Activated CD4-positive, alpha-beta T cell treated with anti-CD3 and anti-CD28 coated beads, Interleukin-2, Interleukin-4, amounts not matched to agents 100 ng/mL and 50 ng/mL, durations not matched to agents 16 hours and 8 hours (primary cell): ENCODE data around the gene CELF4.

Experiments used
- DNase-seq: peaks from one replicate; pipeline ENCODE4 v3.0.0-alpha.2; 2020; ENCODE audit warnings: low spot score

The CELF4 gene

DNA sequence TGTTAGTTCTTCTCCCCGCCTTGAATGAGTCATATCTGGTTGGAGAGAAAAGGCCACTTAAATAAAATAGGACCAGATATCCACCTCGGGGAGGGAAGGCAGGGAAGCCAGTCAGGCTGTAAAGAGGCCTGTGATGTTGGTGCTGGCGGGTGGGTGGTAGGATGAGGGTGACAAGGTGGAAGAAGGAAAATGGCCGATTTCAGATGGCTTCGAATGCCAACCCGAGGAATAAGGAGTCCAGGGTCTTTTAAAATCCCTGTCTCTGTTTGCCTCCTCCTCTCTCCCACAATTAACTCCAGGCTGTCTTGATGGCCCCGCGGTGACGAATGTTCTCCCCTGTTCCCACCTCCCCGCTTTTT is 41.5 kb downstream of the CELF4 start:
- DNase-seq = no peak

DNA sequence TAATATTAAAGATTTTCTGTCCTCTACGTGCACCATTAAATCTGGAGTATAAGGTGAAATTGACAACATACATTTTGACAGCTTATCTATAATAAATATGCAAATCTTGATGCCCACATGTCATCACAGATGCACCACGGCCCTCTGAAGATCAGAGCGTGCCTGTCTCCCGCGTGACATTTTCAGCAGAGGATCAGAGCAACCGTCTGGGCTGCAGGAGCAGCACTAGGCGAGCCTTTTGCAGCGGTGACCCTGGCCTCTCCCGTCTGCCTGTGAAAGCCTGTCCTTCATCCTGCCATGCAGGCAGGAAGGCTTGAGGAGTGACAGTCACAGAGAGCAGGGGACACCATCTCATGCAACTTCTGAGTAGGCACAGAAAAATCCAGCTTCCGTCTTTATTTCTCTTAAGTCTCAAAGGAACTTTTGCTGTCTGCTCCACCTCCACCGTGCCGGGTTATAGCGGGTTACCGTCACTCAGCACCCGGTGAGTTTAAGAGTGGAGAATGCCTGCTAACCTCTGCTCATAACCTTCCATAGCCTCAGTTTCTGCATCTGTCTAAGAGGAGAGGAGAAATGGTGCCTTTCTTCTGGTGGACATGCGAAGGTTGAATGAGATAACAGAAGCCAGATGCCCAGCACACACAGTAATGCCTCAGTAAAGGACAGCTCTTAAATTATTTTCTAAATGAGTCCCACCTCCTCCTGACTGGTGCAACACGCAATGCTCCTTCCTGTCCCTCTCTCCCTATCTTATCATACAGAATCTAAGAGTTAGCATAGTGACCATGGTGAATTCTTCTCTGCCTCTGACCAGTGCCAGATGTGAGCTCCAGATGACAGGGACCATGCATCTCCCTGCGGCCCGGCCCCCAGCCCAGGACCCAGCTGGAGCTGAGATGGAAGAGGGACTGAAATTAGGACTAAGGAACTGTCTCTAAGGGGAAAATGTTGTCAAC is 43.8 kb downstream of the CELF4 start:
- DNase-seq = no peak

DNA sequence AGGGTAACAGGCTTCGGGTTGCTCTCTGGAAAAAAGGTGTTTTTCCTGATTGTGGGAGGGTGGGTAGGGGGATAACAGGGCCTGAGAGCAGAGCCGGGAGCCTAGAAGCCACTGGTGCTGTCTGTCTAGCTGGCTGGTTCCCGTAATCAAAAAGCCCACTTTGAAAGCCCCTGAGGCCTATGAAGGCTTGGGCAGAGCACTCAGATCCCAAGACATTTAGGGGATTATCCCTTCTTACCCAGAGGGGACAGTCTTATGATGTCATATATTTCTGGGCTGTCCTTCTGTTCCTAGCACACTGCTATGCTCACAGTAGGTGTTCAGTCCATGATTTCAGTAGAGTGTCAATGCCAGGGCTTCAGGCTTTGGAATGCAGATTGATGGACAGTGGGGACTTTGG is 45.1 kb downstream of the CELF4 start:
- DNase-seq = no peak

DNA sequence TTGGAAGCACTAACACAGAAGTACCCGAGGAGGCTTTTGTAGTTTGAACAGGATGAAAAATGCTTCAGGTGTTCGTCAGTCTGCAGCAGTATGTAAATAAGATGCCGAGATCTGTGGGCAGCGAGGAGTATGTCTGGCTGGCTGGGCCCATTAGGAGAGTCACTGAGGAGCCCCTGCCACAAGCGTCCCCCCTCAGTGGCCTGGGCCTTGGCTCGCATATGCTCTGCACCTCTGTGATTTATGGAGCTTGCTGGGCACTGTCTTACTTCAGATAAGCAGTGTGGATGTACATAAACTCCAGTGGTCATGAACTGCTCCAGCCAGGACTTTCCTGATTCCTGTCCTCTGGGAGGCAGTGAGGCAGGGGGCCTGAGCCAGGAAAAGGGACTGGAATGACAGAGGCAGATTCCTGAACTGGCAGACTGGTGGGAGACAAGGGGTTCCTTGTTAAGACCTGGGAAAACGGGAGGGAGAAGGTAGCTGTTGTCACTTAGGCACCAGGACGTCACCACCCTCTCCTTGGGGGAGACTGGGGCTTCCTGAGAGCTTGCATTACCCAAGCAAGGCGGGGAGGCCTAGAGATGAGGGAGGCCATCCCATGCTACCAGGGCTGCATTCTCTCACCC is 46.0 kb downstream of the CELF4 start:
- no peak for DNase-seq

DNA sequence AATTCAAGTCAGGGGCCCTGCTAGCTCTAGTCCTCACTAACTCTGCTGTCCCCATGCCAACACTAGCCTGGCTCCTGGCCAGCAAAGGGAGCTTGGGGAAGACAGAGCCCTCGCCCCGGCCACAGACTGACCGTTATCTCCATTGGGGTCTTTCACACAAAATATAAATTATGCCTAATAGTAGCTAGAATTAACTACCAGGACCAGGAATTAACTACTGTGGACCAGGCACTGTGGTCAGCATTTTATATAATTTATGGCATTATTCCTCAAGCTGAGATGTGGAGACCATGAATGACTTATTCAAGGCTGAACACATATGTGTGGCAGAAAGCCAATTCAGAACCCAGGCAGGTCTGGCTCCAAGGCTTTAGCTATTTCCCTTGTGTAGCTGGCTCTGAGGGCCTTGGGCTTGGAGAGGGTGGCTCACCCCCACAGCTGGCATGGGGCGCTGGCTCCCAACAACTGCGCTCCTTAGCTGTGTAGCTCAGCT is 49.2 kb downstream of the CELF4 start:
- no peak for DNase-seq

DNA sequence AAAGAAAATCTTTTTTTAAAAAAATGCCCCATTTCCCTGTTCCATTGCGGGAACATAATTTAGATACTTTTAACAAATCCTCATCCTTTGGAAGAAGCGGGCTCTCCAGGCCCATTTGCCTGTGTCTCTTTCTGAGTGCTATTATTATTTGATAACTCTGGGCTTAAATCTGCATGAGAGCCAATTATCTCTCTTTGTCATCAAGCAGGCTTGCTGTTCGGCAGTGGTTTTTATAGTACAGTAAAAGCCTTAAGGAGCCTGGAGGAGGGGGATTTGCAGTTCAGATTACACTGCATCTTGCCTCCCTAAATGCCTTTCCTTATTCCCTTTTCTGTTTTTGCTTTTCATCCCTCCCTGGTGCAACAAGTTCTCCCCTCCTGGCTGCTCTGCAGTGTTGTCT is 50.6 kb downstream of the CELF4 start:
- no peak for DNase-seq

DNA sequence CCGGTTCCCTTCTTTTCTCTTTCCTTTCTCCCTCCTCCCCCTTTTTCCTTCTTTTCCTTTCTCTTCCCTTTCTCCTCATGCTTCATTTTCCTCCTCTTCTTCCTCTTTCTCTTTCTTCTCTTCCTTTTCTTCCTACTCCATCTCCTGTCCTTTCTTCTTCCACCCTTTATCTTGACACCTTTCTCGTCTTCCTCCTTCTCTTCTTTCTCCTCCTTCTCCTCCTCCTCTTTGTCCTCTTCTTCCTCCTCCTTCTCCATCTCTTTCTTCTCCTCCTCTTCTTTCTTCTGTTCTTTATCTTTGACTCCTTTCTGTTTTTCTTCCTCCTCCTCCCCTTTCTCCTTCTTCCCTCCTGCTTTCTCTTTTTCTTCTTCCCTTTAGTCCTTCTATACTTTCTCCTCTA is 53.2 kb downstream of the CELF4 start:
- no peak for DNase-seq

DNA sequence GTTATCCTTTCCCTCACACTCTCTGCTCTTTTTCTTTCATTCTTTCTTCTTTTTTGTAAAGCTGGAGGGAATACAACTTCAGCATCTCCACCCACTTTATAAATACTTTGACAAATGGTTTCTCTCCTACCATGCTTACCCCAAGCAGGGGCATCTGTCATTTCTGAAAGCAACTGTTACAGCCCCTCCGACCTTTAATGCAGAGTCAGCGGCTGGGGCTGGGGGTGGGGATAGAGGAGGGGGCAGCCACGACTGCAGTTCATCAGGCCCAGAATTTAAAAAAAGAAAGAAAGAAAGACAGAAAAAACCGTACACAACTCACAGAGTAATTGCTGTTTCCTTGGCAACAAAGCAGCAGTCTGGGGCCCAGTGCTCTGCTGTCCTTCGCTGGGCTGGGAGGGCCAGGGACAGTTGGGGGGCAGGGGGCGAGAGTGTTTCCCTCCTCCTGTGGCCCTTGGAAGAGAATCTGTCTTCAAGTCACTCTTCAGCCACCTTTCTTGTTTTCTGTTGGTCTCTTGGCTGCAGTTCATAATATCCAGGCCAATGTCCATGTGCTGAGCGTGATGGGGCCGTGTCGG is 53.8 kb downstream of the CELF4 start:
- no peak for DNase-seq

DNA sequence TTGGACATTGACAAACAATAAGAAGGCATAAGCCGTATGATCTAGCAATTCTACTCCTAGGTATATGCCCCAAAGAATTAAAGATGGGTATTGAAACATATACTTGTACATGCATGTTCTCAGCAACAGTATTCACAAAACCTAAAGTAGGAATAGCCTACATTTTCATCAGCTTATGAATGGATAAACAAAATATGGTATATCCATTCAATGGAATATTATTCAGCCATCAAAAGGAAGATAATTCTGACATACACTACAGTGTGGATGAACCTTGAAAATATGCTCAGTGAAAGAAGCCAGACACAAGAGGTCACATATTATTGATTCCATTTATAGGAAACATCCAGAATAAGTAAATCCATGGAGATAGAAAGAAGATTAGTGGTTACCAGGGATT is 56.0 kb downstream of the CELF4 start:
- no peak for DNase-seq

DNA sequence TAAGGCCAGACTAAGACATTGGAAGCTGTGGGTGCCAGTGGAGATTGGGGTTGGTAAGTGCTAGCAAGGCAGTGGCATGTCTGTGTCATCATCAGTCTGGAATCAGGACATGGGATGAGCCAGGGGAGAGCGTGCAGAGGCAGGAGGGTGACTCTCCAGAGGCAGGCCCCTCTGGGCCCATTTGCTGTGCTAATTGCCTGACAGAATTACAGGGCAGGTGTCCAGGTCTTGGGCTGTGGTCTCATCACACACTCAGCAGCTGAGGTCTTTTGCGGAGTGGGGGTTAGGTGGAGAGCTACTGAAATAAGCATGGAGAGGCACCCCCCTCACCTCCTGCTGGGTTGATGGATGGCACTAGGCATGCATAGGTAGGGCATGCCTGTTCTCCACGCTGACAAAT is 57.4 kb downstream of the CELF4 start:
- no peak for DNase-seq

DNA sequence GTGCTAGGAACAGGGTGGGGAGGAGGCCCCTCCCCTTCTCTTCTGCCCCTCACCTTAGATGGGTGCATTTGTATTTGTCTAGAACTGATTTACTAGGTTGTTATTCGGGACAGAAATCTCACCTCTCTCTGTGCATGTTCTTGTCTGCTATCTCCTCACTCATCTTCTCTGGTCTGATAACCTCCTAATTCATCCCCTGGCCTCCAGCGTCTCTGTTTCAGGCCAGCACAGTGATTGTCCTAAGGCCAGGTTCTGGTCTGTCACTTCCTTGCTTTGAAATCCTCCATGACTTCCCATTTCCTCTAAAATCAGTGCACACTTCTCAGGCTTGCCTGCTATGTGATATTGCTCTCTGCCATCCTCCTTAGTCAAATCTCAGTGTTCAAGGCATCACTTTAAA is 58.4 kb downstream of the CELF4 start:
- no peak for DNase-seq

DNA sequence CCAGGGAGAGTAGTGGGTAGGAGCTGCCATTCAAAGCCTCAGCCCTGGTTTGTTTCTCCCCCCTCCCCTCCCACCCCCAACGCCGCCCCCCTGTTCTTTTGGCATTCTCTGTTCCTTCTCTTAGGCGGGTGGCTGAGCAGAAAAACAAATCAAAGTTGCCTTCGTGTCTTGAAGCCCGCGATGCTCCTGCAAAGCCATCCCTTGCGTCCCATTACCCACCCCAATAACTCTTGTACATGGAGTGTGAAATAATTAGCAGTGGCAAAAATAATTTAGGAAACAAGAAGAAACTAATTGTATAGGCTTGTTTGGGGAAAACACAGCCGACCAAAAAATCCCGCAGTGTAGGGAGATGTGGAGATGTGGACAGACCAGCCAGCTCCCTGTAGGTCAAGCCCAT is 59.6 kb downstream of the CELF4 start:
- DNase-seq = no peak

DNA sequence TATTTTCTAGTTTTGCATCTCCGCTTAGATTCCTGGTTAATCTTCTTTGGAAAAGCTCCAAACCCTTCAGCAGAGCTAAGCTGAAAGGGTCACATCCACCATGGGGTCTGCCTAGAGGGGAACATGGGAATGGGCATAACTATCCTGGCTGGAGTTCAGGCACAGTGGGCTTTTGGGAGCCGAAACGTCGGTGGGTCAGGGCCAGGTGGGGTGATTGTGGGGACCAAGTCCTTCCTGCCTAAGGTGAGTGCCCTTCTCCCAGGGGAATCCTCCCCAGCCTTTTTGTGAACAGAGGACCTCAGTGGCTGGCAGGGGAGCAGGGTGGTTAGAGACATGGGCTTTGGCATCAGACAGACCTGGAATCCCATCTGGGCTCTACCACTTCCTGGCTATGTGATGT is 60.3 kb downstream of the CELF4 start:
- no peak for DNase-seq

DNA sequence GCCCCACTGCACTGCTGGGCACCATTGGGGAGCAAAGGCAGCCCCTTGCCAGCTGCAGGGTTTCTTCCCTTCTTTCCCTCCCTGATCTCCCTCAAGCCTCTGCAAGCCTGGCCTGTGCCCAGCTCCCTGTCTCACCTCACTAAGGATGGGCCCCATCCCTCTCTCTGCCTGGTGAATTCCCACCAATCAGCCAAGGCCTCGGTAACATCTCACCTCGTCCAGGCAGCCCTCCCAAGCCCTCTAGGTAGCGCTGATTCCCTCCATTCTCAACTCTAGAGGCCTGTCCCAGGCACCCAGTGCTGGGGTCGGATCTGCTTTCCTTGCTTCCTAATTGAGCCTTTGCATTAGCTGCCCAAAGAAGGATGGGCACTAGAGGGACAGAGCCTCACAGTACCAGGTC is 63.0 kb downstream of the CELF4 start:
- DNase-seq = no peak

DNA sequence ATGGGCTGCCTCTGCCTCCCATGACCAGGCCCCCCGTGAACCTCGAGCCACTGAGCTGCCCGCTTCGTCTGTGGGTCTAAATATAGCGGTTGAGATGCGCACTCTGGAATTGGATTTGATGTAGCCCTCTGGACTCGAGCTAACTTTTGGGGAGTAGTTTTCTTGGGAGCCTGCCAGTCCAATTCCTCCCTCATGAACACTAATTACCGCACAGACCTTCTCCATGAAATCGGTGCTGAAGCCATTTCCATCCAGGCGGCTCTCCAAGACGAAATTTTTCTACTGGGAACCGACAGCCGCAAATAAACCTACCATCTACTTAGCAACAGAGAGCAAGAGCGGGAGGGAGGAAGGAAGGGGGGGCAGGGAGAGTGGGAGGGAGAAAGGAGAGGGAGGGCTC is 63.6 kb downstream of the CELF4 start:
- no peak for DNase-seq

DNA sequence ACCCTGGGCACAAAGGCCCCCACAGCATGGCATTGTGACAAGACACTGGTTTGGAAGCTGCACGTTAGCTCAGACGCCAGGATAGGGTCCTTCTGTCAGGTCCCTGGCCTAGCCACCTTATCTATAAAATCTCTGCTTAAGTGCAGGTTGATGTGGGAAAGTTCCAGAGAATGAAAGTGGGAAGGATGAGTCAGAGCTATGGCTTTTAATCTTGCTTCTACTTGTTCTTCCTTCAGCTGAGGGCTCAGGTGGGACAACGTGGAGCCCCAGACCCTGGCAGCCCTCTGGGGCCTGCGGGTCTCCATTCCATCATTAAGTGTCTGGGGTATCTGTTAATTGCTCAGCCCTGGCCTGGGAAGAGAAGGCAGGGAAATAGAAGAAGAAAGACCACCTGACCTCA is 64.5 kb downstream of the CELF4 start:
- no peak for DNase-seq

DNA sequence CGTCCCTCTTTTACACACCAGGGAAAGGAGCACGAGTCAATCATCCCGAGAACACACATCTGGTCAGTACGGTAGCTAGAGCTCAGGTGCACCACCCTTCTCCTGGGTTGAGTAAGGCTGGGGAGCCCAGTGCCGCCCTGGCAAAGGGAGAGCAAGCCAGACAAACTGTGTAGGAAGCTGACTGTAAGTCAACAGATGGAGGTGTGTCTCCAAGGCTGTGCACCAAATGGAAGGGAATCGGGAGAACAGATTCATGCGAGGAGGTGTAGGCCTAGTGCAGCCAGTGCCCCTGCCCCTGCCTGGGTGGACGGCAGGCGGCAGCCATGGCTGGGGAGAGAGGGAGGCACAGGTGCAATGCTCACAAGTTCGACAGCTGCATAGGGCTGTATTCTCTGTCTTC is 65.7 kb downstream of the CELF4 start:
- no peak for DNase-seq

DNA sequence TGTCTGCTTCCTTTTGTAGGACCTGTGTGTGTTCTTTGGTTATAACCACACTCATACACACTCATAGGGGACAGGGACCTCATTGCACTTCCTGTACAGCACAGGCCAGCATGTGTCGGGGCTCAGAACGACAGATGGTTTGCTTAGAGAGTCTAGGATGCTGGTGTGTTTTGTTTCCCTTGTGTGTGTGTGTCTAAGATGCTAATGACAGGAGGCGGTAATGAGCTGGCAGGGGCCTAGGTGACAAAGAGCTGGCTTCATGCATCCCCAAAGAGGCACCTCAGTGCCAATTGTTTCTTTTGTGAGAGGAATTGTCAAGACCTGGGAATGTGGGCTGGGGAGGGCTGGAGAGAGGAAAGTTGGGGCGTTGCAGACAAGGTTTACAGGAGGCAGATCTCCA is 66.6 kb downstream of the CELF4 start:
- DNase-seq = no peak

DNA sequence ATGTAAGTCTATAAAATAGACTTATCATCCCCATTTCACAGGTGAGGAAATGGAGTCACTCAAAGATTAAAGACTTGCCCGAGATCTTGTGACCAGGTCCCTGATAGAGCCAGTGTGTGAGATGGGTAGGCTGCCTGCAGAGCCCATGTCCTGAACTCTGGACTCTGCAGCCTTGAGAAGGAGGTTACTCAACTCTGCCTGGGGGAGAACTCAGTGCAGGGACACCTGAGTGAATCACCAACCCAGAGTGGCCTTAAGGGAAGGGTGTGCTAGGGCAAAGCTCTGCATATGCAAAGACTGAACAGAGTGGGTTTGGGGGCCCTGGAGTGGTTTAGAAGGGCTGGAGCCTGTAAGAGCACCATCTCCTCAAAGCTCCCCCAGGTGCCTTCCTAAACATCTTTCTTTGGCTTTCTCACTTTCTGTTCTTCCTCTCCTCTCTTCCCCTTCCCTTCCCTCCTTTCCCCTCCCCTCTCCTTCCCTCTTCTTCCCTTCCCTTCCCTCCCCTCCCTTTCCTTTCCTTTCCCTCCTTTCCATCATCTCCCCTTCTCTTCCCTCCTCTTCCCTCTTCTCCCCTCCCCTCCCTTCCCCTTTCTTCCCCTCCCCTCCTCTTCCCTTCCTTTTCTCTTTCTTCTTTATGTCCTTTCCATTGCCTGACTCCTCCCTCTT is 67.6 kb downstream of the CELF4 start:
- no peak for DNase-seq

DNA sequence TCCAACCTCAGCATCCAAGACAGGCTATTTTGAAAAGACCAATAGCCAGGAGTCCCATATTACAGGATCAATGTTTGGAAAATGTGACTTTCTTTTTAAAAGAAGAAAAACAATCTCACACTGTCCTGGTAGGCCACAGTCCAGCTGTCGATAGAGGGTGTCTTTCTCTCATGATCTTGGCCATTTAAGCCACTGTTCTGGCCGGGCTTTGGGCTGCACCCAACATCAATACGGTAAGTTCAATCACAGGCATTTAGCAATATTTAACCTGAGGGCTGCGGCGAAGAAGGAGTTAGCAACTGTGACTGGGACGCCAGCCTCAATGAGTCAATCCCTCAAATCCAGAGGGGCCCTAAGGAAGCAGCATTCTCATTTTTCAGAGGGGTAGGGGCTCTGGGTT is 69.0 kb downstream of the CELF4 start:
- DNase-seq = no peak

DNA sequence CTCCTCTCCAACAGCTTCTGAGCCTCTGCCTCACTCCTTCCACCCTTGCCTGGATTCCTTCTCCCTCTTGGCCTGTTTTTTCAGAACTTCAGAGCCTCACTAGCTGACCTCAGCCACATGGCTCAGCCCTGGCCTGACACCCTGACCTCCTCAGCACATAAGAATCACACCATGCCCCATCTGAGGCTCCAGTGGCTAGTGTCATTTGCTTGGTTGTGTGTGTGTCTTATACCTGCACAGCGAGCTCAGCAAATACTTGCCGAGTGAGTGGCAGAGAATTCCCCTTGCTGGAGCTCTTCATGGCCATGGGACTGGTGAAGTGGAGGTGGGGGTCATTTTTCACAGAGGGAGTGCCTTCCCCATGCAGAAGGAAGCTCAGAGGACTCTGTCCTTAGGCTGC is 70.2 kb downstream of the CELF4 start:
- no peak for DNase-seq

DNA sequence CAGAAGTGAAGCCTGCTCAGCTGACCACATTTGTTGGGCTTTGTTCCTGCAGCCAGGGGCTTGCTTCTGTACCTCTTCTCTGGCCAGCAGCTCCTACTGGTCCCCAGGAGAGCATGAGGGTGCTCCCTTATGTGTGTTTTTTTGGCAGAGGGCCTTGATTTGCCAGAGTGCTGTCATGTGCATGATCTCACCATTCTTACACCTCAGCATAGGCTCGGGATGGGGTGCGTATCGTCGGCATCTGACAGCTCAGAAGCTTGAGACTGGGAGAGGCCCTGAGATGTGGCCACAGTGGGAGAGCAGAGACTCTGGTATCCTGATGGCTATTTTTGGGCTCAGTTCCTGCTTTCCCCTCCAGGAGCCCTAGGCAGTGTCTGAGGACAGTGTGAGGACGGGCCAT is 71.2 kb downstream of the CELF4 start:
- DNase-seq = no peak
